SK-N-SH treated with all-trans-retinoic acid at 6 μM for 48 hours (cell line): ENCODE measurements around the gene CTNNA3.

Experiments used
- ISL1 ChIP-seq: fragments of 250-450 bp; sonication (Bioruptor Pico); IDR thresholded peaks from 2 replicates; pipeline ENCODE4 v2.1.2; 2022; ENCODE audit warnings: mild to moderate bottlenecking, moderate library complexity
- RARB ChIP-seq: fragments of 250-450 bp; sonication (Bioruptor Pico); IDR thresholded peaks from 2 replicates; pipeline ENCODE4 v1.8.0; 2021; ENCODE audit warnings: mild to moderate bottlenecking, moderate library complexity
- SNAI2 ChIP-seq: fragments of 250-450 bp; sonication (Bioruptor Pico); IDR thresholded peaks from 2 replicates; pipeline ENCODE4 v1.5.0; 2020; ENCODE audit warnings: mild to moderate bottlenecking, moderate library complexity
- ZFP3 ChIP-seq: fragments of 250-450 bp; sonication (Bioruptor Pico); IDR thresholded peaks from 2 replicates; pipeline ENCODE4 v1.5.0; 2020; ENCODE audit warnings: mild to moderate bottlenecking, moderate library complexity
- ZFP30 ChIP-seq: fragments of 450-650 bp; formaldehyde crosslinking; IDR thresholded peaks from 2 replicates; pipeline ENCODE4 v1.5.0; 2022; ENCODE audit warnings: mild to moderate bottlenecking, moderate library complexity
- ZNF8 ChIP-seq: fragments of 450-650 bp; formaldehyde crosslinking; IDR thresholded peaks from 2 replicates; pipeline ENCODE4 v1.5.0; 2020; ENCODE audit warnings: mild to moderate bottlenecking, moderate library complexity

DNA sequence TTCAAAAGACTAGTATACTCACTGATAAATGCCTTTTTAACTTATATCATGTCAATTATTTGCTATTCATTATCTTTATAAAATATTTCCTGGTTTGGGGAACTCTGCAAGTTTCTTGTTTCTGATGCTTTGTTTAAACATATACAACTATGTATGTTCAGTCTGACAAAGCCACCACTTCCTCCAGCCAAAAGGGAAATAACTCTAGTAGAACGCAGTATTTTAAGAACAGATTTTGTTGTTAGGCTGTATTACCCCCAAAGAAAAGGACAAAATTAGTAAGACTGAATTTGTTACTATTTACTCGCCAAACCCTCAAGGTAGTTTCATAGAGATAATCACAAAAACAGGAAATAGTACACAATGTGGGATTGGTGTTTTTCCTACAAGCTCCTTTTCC, 691.3 kb downstream of the CTNNA3 start:
- no peak for TF ChIP-seq ZFP30 (CRISPR knock-in tag)
- TF ChIP-seq ISL1: no peak
- TF ChIP-seq RARB (CRISPR knock-in tag): no peak
- no peak for TF ChIP-seq ZFP3 (CRISPR knock-in tag)
- TF ChIP-seq SNAI2 (CRISPR knock-in tag): no peak
- no peak for TF ChIP-seq ZNF8
